Activated CD4-positive, alpha-beta memory T cell treated with anti-CD3 and anti-CD28 coated beads for 36 hours (primary cell): Measurements from ENCODE around the gene LSAMP. TPM values are rescaled to one million over a fixed set of nuclear protein-coding genes. Genes with fewer than 3 reads are reported as not detected.

Experiments
- CTCF ChIA-PET: fragments of 350-600 bp; sonication (Branson Sonifier 250); formaldehyde crosslinking; loops from one replicate; lab custom pipeline; 2021; ENCODE audit warnings: antibody characterized with exemption, inconsistent platforms; lab: Charles Lee
- POLR2A ChIA-PET: fragments of 350-600 bp; sonication (Branson Sonifier 250); formaldehyde crosslinking; loops from one replicate; lab custom pipeline; 2021; ENCODE audit warnings: antibody characterized with exemption; lab: Charles Lee
- DNase-seq: peaks from one replicate; pipeline ENCODE4 v3.0.0-alpha.2; 2020
- H3K27ac Mint-ChIP-seq: one replicate; pipeline ENCODE4 v1.8.0; 2021; ENCODE audit warnings: mixed read lengths
- H3K27me3 Mint-ChIP-seq: one replicate; pipeline ENCODE4 v1.8.0; 2021; ENCODE audit warnings: mixed read lengths
- H3K36me3 Mint-ChIP-seq: one replicate; pipeline ENCODE4 v1.8.0; 2021; ENCODE audit warnings: mixed read lengths
- H3K4me1 Mint-ChIP-seq: one replicate; pipeline ENCODE4 v1.8.0; 2021; ENCODE audit warnings: low read depth, mixed read lengths
- H3K4me3 Mint-ChIP-seq: one replicate; pipeline ENCODE4 v1.8.0; 2021; ENCODE audit warnings: mild to moderate bottlenecking, mixed read lengths
- H3K9me3 Mint-ChIP-seq: one replicate; pipeline ENCODE4 v1.8.0; 2021; ENCODE audit warnings: mixed read lengths
- intact Hi-C: fragments of 100-400 bp; cut with micrococcal nuclease; formaldehyde crosslinking; loops from one replicate; pipeline ENCODE4 v1.15.1; 2023
- total RNA-seq, 2 experiments: library from RNA; stranded (reverse); gene quantifications; one replicate each; pipeline ENCODE4 v1.2.3, GENCODE V29; 2021

The LSAMP gene
- total RNA-seq, 2 experiments from 2014 or later, result not detected

DNA sequence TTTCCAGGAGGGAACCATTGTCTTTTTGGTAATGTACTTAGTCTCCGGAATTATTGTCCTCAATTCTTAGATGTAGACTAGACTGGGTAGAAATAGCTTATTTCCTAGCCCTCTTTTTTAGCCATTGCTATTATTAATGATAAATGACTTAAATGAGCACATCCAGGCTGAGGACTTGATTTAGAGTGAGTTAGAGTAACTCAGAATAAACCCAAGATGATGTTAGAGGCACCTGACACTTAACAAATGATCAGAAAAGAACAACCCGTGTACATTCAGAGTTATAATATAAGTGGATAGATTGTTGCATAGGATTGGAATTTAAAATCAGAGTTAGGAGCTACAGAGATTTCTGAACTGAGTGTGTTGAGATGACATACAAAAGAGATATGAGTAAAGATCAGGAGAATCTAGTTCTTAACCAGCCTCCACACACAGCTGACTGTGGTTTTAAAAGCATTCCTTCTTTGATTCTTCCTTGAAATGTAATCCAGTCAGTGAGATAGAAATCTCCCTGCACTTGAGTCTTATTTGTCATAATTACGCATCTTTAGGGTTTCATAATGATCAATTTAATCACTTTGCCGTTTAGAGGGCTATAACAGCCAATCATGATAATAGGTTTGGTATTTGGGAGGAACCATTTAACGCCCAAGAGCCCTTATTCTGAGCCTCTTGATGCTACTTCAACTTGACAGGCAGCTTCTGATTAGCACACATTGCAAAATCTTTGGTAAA is 455.4 kb downstream of the LSAMP start:
- ChIA-PET POLR2A (no interaction called here), CTCF (no interaction called here)
- no peaks in the 10 kb centered on the region for H3K27me3 Mint-ChIP-seq
- H3K36me3 Mint-ChIP-seq, result no peaks in the 10 kb centered on the region
- no peak overlapping the region for H3K27ac Mint-ChIP-seq
- no peak for DNase-seq
- H3K9me3 Mint-ChIP-seq, result no peaks in the 10 kb centered on the region
- H3K4me1 Mint-ChIP-seq, result no peaks in the 10 kb centered on the region
- H3K4me3 Mint-ChIP-seq, result no peak overlapping the region
- intact Hi-C loops, result no loop called here

DNA sequence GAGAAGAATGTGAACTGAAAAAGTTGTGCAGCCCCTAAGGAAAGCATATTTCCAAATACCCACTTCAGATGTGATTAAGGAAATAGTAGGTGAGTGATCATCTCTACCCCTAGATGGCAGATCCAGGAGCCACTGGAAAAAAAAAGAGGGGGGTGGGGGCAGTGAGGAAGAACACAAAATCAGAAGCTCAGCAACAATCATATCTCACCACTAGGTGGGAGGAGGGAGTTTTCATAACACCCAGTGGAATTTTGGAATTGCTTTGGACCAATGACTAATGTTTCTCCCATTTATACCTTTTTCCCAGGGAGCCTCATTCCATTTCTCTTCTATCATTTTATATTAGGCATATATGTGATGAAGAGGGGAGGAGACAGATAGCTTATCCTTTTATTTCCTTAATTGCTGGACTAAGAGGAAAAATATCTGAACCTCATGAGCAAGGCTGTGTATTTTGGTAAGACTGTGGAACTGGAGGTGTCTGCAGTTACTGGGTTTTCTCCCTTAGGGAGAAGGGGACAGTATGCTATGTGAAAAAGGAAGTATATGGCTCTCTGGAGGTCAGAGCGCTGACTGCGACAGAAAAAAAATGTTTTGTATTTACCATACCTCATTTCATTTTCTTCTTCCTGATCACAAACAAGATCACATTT is 458.6 kb downstream of the LSAMP start:
- intact Hi-C loops, result no loop called here
- H3K4me3 Mint-ChIP-seq, result no peak overlapping the region
- H3K9me3 Mint-ChIP-seq, result no peaks in the 10 kb centered on the region
- DNase-seq, result no peak
- no peaks in the 10 kb centered on the region for H3K36me3 Mint-ChIP-seq
- CTCF ChIA-PET, result interaction anchor here (1.0 kb wide), 1 partner anchor 47 kb away, joined by 5 read pairs; no protein-coding TSS in a partner anchor
- POLR2A ChIA-PET, result no interaction called here
- no peaks in the 10 kb centered on the region for H3K4me1 Mint-ChIP-seq
- H3K27ac Mint-ChIP-seq, result no peak overlapping the region
- no peaks in the 10 kb centered on the region for H3K27me3 Mint-ChIP-seq

DNA sequence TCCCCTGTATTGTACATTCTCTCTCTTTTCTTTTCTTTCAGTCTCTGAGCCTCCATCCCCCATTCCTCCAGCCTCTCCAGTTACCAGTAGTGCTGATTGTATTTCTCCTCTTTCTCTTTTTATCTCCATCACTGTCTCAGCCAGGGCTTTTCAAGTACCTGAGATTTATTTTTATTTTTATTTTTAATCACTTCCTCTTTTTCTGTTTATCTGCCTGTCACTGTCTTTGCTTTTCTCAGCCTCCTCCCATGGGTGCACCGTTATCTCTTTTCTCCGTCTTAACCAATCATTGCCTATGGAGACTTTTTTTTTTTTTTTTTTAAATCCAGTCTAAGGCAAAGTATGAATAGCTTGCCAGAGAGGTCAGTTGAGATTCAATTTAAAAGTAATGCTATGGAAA is 462.7 kb downstream of the LSAMP start:
- Mint-ChIP-seq H3K4me3 (no peak overlapping the region), H3K4me1 (no peaks in the 10 kb centered on the region), H3K36me3 (no peaks in the 10 kb centered on the region), H3K9me3 (no peaks in the 10 kb centered on the region), H3K27ac (no peak overlapping the region), H3K27me3 (no peaks in the 10 kb centered on the region)
- ChIA-PET CTCF (no interaction called here), POLR2A (no interaction called here)
- no peak for DNase-seq
- intact Hi-C loops, result no loop called here

DNA sequence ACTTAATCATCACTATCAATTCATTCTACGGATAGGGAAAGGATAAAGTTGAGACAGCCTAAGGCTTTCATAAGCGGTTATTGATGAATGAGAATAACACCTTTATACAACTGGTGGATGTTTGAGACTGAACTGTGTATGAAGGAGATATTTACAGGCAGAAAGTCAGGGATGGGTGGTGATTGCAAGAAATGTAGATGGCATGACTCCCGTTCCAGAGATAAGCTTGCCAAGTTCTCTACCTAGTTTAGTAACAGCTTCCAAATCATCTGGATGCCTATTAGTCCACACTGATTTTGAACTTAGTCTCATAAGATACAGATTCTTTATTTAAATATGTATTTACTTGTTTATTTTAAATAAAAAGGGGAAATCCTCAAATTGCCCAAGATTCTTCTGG is 463.2 kb downstream of the LSAMP start:
- intact Hi-C loops, result no loop called here
- ChIA-PET POLR2A (no interaction called here), CTCF (no interaction called here)
- no peak for DNase-seq
- no peak overlapping the region for H3K4me3 Mint-ChIP-seq
- H3K27me3 Mint-ChIP-seq, result no peaks in the 10 kb centered on the region
- no peaks in the 10 kb centered on the region for H3K9me3 Mint-ChIP-seq
- H3K36me3 Mint-ChIP-seq, result no peaks in the 10 kb centered on the region
- H3K27ac Mint-ChIP-seq, result no peak overlapping the region
- H3K4me1 Mint-ChIP-seq, result no peaks in the 10 kb centered on the region

- Mint-ChIP-seq H3K27me3 (no peaks in the 10 kb centered on the region), H3K4me1 (no peaks in the 10 kb centered on the region), H3K27ac (no peak overlapping the region), H3K9me3 (no peaks in the 10 kb centered on the region), H3K4me3 (no peak overlapping the region), H3K36me3 (no peaks in the 10 kb centered on the region)
- POLR2A ChIA-PET, result no interaction called here
- intact Hi-C loops, result no loop called here
- DNase-seq, result no peak
- CTCF ChIA-PET, result no interaction called here
Measured at GRCh38 chr3:115980709-115981108, 464.6 kb downstream of the LSAMP start.

GRCh38 chr3:115977866-115978265 is 467.4 kb downstream of the LSAMP start:
- H3K4me1 Mint-ChIP-seq, result no peaks in the 10 kb centered on the region
- no peaks in the 10 kb centered on the region for H3K36me3 Mint-ChIP-seq
- no peak overlapping the region for H3K27ac Mint-ChIP-seq
- ChIA-PET POLR2A (no interaction called here), CTCF (no interaction called here)
- H3K4me3 Mint-ChIP-seq, result no peak overlapping the region
- no peak for DNase-seq
- no peaks in the 10 kb centered on the region for H3K9me3 Mint-ChIP-seq
- no peaks in the 10 kb centered on the region for H3K27me3 Mint-ChIP-seq
- intact Hi-C loops, result no loop called here

DNA sequence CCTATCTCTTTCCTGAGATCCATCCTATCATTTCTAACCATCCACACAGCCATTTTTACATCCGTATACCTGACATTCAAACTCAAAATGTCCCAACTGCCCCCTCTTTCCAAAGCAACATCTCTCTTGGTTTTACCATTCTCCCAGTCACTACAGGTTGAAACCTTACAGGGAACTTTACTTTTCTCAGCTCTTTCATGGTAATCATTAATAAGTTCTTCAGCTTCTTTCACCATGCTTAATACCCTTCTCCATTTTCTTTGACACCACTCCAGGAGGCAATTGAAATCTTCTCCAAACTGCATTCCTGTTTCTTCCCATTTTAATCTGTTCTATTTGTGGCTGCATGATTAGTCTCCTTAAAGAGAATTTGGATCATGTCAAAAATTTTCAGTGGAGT is 469.5 kb downstream of the LSAMP start:
- CTCF ChIA-PET, result no interaction called here
- no peak overlapping the region for H3K27ac Mint-ChIP-seq
- H3K27me3 Mint-ChIP-seq, result no peaks in the 10 kb centered on the region
- POLR2A ChIA-PET, result no interaction called here
- H3K4me1 Mint-ChIP-seq, result no peaks in the 10 kb centered on the region
- intact Hi-C loops, result no loop called here
- no peak overlapping the region for H3K4me3 Mint-ChIP-seq
- no peaks in the 10 kb centered on the region for H3K36me3 Mint-ChIP-seq
- no peak for DNase-seq
- no peaks in the 10 kb centered on the region for H3K9me3 Mint-ChIP-seq

- CTCF ChIA-PET, result no interaction called here
- Mint-ChIP-seq H3K9me3 (no peaks in the 10 kb centered on the region), H3K27ac (no peak overlapping the region), H3K4me3 (no peak overlapping the region), H3K27me3 (no peaks in the 10 kb centered on the region), H3K36me3 (no peaks in the 10 kb centered on the region), H3K4me1 (no peaks in the 10 kb centered on the region)
- no peak for DNase-seq
- POLR2A ChIA-PET, result no interaction called here
- intact Hi-C loops, result no loop called here
Measured at GRCh38 chr3:115975353-115975752, 469.9 kb downstream of the LSAMP start.

DNA sequence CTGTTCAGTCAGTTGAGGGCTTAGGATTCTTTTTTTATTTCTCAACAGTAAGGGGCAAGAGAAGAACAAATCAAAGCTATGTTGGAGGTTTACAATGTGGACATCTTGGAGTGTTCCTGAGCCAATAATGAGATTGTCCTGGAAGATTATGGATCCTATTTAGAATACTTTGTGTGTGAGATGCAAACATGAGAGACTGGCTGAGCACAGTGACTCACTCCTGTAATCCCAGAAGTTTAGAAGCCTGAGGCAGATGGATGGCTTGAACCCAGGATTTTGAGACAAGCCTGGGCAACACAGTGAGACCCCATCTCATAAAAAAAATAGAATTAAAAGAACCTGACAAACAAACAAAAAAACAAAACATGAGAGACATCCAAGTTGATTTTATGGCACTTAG is 470.3 kb downstream of the LSAMP start:
- ChIA-PET POLR2A (no interaction called here), CTCF (no interaction called here)
- intact Hi-C loops, result no loop called here
- Mint-ChIP-seq H3K27ac (no peak overlapping the region), H3K9me3 (no peaks in the 10 kb centered on the region), H3K4me3 (no peak overlapping the region), H3K27me3 (no peaks in the 10 kb centered on the region), H3K4me1 (no peaks in the 10 kb centered on the region), H3K36me3 (no peaks in the 10 kb centered on the region)
- DNase-seq, result no peak

DNA sequence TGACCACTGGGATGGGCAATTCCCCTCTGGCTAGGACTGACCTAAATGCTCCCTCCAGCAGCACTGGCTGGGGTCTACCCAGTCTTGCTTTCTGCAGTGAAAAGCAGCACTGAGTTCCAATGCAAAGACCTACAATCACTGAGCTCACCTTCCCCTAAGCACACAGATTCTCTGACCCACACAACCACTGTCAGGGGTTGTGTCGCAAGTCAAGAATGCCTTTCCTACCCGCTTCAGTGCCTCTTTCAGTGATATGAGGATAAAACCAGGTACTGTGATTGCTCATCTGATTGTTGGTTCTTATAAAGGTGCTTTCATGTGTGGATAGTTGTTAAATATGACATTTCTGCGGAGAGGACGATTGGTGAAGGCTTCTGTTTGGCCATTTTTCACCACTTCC is 476.4 kb downstream of the LSAMP start:
- H3K4me3 Mint-ChIP-seq, result no peak overlapping the region
- POLR2A ChIA-PET, result no interaction called here

GRCh38 chr3:115961380-115961779 is 483.9 kb downstream of the LSAMP start:
- H3K36me3 Mint-ChIP-seq, result no peaks in the 10 kb centered on the region
- ChIA-PET CTCF (no interaction called here), POLR2A (no interaction called here)
- H3K4me3 Mint-ChIP-seq, result no peak overlapping the region
- no peaks in the 10 kb centered on the region for H3K9me3 Mint-ChIP-seq
- DNase-seq, result no peak
- no peak overlapping the region for H3K27ac Mint-ChIP-seq
- intact Hi-C loops, result no loop called here
- H3K4me1 Mint-ChIP-seq, result no peaks in the 10 kb centered on the region
- H3K27me3 Mint-ChIP-seq, result no peaks in the 10 kb centered on the region

More for the DNA sequence above, 476.4 kb downstream of the LSAMP start:
- no peak overlapping the region for H3K27ac Mint-ChIP-seq
- no peak for DNase-seq
- intact Hi-C loops, result no loop called here
- CTCF ChIA-PET, result no interaction called here
- H3K27me3 Mint-ChIP-seq, result no peaks in the 10 kb centered on the region
- no peaks in the 10 kb centered on the region for H3K36me3 Mint-ChIP-seq
- no peaks in the 10 kb centered on the region for H3K9me3 Mint-ChIP-seq
- no peaks in the 10 kb centered on the region for H3K4me1 Mint-ChIP-seq

- H3K27ac Mint-ChIP-seq, result no peak overlapping the region
- no peaks in the 10 kb centered on the region for H3K9me3 Mint-ChIP-seq
- H3K4me3 Mint-ChIP-seq, result no peak overlapping the region
- intact Hi-C loops, result no loop called here
- DNase-seq, result no peak
- no peaks in the 10 kb centered on the region for H3K27me3 Mint-ChIP-seq
- H3K36me3 Mint-ChIP-seq, result no peaks in the 10 kb centered on the region
- POLR2A ChIA-PET, result no interaction called here
- no peaks in the 10 kb centered on the region for H3K4me1 Mint-ChIP-seq
- CTCF ChIA-PET, result no interaction called here
Measured at GRCh38 chr3:115960799-115961198, 484.5 kb downstream of the LSAMP start.

- no peak for DNase-seq
- CTCF ChIA-PET, result no interaction called here
- Mint-ChIP-seq H3K27ac (no peak overlapping the region), H3K36me3 (no peaks in the 10 kb centered on the region), H3K4me1 (no peaks in the 10 kb centered on the region), H3K4me3 (no peak overlapping the region), H3K9me3 (no peaks in the 10 kb centered on the region), H3K27me3 (no peaks in the 10 kb centered on the region)
- POLR2A ChIA-PET, result no interaction called here
- intact Hi-C loops, result no loop called here
Measured at GRCh38 chr3:115958526-115958925, 486.8 kb downstream of the LSAMP start.
